Measurements from ENCODE around the gene SLC41A1.

Gene SLC41A1

DNA sequence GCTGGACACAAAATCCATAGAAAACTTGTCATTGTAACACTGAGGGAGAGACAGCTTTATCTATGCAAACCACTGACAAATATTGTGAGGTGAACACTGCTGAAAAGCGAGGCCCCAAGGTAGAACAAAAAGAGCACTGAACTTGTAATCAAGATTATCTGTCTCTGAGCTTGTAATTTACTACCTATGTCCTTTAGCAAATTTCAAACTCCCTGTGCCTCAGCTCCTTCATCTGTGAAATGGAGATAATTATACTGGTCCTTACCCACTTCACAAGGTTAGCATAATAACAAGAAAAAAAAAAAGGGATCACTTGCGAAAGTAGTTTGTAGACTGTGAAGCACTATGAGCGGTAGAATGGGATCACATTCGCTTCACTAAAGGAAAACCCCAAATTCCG is 58.1 kb downstream of the SLC41A1 start:
- no peak for DNase-seq (ENCODE audit: low read depth in 2 of 2)

DNA sequence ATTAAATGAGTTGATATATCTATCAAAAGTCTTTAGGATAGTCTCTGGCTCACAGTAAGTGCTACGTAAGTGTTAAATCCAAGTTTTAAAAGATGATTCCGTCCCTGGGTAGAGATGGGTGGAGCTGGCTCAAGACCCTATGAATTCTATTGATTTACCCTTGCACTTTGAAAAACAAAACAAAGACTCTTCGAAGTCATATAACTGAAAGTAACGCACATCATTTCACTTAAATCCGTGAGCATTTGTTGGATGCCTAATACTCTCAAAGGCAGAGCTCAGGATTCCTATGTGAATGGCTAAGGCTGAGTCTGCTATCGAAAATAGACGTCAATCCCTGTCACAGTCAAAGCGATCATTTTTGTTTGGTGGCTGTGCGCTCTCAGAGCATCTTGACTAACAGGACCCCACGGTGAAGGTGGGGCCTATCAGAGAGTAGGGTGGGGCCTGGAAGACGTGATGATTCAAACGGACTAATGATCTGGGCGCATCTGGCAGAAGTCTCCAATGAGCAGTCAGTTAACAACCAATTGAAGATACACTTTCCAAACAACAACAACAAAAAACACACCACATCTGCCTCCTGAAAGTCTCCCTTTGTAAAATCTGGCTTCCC is 61.9 kb downstream of the SLC41A1 start:
- no peak for DNase-seq (ENCODE audit: low read depth in 2 of 2)

DNA sequence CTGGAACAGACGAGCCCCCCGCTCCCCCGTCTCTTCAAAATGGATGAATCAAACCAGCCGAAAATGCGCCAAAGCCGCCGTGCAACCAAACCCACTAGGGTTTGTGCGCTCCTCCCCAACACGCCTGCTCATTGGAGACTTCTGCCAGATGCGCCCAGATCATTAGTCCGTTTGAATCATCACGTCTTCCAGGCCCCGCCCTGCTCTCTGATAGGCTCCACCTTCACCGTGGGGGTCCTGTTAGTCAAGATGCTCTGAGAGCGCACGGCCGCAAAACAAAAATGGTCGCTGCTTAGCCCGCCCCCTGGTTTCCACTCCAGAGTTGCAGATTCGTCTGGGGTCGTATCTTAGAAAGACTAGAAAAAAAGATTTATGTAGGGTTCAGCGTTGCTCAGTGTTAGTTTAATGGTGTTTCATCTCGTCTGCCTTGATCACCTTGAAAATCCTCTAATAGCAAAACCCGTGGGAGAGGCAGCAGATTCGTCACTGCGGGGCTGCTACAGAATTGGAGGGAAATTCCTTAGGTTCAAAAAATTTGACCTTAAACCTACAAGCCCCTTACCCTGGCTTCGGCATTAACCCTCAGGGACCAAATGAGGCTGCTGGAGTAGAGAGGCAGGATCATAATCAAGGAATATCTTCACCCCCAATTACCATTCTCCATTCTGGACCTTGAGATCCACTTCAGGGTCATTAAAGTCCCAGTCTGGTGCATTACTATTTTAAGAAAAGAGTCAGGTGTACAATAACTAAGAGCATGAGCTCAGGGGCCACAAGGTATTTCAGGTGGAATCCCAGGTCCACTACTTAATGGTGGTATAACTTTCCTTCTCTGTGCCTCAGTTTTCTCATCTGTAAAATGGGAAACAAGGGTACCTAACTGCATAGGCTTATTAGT is 62.6 kb downstream of the SLC41A1 start, which contains the start of gene NUCKS1:
TSS of gene NUCKS1 (minus strand) at position 45 of the 898 bp plus-strand sequence. CDS start 209 bp downstream, outside the sequence.
- peak; percentile 84 to 94 for DNase-seq (ENCODE audit: low read depth in 2 of 2)

- DNase-seq (ENCODE audit: low read depth in 2 of 2): peak; percentile 86 to 92
Observed at GRCh38 chr1:205749234-205750137, 63.5 kb downstream of the SLC41A1 start.

GRCh38 chr1:205748403-205749233 is 64.4 kb downstream of the SLC41A1 start:
- DNase-seq (ENCODE audit: low read depth in 2 of 2): no peak

DNA sequence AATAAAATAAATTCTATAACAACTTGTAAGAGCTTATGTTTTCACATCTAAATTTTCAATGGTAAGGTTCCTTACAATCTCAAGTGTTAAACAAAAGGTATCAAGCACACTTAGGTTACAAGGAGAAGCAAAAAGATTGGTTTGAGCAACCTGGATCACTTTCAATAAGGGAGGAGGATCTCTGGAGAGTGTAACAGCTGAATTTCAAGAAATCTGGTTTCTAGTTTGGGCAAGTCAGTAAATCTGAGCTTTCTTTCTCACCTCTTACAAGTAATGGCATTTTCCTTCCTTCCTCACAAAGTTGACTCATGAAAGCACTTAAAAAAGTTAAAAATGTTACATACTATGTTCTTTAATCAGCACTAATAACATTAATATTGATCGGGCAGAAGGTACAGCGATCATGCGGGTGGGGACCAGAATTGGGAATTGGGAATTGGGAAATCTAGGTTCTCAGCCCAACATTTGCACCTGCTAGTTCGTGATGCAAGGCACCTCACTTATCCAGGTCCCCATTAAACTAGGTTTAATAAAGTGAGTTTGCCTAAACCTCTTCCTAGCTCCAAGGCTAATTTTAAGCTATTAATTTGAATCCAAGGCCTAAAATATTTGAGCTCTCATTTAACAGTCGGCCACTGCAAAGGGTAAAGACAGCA is 66.1 kb downstream of the SLC41A1 start:
- DNase-seq (ENCODE audit: low read depth in 2 of 2): no peak

GRCh38 chr1:205744403-205744802 is 68.6 kb downstream of the SLC41A1 start:
- no peak for DNase-seq (ENCODE audit: low read depth in 2 of 2)

DNA sequence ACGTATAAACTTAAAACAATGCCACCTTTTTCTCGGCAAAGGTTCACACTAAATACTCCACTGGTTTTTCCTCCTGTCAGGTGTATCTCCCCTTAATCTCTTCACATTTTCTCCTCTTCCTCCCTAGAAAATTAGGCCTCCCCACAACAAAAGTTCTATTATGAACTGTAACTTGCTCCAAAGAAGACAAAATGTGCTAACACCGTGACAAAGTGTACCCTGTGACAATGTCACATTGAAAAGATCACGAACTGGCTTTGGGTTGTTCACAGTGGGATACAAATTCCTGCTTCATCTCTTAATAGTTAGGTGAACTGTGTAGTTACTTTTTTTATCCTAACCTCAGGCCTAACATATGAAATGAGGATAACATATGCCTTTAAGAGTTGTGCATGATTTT is 69.0 kb downstream of the SLC41A1 start:
- DNase-seq (ENCODE audit: low read depth in 2 of 2): no peak

GRCh38 chr1:205741681-205742080 is 71.3 kb downstream of the SLC41A1 start:
- no peak for DNase-seq (ENCODE audit: low read depth in 2 of 2)

DNA sequence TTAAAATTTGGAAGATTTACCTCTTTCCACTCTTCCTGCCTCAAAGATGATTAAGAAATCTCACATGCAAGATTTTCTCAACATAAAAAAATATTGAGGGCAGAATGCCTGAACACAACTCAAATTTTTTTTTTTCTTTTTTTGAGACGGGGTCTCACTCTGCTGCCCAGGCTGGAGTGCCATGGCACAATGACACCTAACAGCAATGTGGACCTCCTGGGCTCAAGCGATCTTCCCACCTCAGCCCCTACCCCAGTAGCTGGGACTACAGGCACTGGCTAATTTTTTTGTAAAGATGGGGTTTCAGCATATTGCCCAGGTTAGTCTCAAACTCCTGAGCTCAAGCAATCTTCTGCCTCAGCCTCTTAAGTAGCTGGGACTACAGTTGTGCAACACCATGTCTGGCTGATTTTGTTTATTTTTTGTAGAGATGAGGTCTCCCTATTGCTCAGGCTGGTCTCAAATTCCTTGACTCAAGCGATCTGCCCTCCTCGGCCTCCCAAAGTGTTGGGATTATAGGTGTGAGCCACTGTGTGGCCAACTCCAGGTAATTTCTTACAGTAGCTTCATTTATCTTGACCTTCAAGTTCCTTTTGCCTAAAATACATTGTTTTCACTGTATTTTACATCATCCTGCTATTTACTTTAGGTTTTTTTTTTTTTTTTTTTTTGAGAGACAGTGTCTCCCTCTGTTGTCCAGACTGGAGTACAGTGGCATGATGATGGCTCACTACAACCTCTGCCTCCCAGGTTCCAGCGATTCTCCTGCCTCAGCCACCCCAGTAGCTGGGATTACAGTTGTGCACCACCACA is 73.4 kb downstream of the SLC41A1 start:
- DNase-seq (ENCODE audit: low read depth in 2 of 2): no peak

Measured in stimulated activated CD4-positive, alpha-beta T cell treated with anti-CD3 and anti-CD28 coated beads, Interleukin-1b, Interleukin-23, amount 100 ng/mL, for 1 hour (primary cell).